Osteoblast (primary cell): ENCODE data around the gene HOXB5. TPM values are rescaled to one million over a fixed set of nuclear protein-coding genes. Genes with fewer than 3 reads are reported as not detected.

Source experiments
- DNase-seq: peaks from one replicate; pipeline ENCODE4 v3.0.0; 2011; ENCODE audit warnings: low spot score, mixed read lengths; ENCODE audit not compliant: insufficient read length; ENCODE audit errors: missing footprints
- H2AFZ ChIP-seq: 2 replicates; pipeline ENCODE4 v1.6.0; 2011; ENCODE audit warnings: mild to moderate bottlenecking, low read length
- H3K27ac ChIP-seq: 2 replicates; pipeline ENCODE4 v1.5.1; 2011; ENCODE audit warnings: mild to moderate bottlenecking, low read depth, low read length, moderate library complexity
- H3K27me3 ChIP-seq: 2 replicates; pipeline ENCODE4 v1.6.0; 2012; ENCODE audit warnings: mild to moderate bottlenecking, control low read depth, inconsistent platforms, low read length, moderate library complexity; ENCODE audit not compliant: insufficient read depth
- H3K36me3 ChIP-seq: 2 replicates; pipeline ENCODE4 v1.5.1; 2011; ENCODE audit warnings: mild to moderate bottlenecking, low read length, control low read depth, moderate library complexity; ENCODE audit not compliant: insufficient read depth
- H3K4me1 ChIP-seq: 2 replicates; pipeline ENCODE4 v1.5.1; 2011; ENCODE audit warnings: mild to moderate bottlenecking, low read length, control low read depth, moderate library complexity; ENCODE audit not compliant: insufficient read depth
- H3K4me2 ChIP-seq: 2 replicates; pipeline ENCODE4 v1.6.0; 2011; ENCODE audit warnings: mild to moderate bottlenecking, low read length; ENCODE audit not compliant: insufficient read depth
- H3K4me3 ChIP-seq: fragments of 200-600 bp; sonication (generic); 3 replicates; pipeline ENCODE4 v1.5.1; 2012; ENCODE audit warnings: mild to moderate bottlenecking, low read length, inconsistent platforms; ENCODE audit not compliant: insufficient read depth
- H3K79me2 ChIP-seq: 2 replicates; pipeline ENCODE4 v1.6.0; 2012; ENCODE audit warnings: mild to moderate bottlenecking, low read length, control low read depth, inconsistent platforms; ENCODE audit not compliant: insufficient read depth
- H3K9me3 ChIP-seq: 2 replicates; pipeline ENCODE4 v1.5.1; 2011; ENCODE audit warnings: low read depth, low read length, control low read depth
- H4K20me1 ChIP-seq: 2 replicates; pipeline ENCODE4 v1.6.0; 2012; ENCODE audit warnings: mild to moderate bottlenecking, low read length, control low read depth; ENCODE audit not compliant: insufficient read depth
- total RNA-seq: library from RNA; depleted of rRNA; stranded (reverse); fragments of >200 nt; gene quantifications from 2 replicates; pipeline ENCODE4 v1.2.3, GENCODE V29; 2012
- TF ChIP-seq, protein P1 (sequence below): IDR thresholded peaks from 2 replicates; pipeline ENCODE4 v1.5.1; 2011; ENCODE audit warnings: mild to moderate bottlenecking, low read depth, low read length, moderate library complexity; ENCODE audit errors: extremely low read depth

The HOXB5 gene
- total RNA-seq, 1 donor: not detected

DNA sequence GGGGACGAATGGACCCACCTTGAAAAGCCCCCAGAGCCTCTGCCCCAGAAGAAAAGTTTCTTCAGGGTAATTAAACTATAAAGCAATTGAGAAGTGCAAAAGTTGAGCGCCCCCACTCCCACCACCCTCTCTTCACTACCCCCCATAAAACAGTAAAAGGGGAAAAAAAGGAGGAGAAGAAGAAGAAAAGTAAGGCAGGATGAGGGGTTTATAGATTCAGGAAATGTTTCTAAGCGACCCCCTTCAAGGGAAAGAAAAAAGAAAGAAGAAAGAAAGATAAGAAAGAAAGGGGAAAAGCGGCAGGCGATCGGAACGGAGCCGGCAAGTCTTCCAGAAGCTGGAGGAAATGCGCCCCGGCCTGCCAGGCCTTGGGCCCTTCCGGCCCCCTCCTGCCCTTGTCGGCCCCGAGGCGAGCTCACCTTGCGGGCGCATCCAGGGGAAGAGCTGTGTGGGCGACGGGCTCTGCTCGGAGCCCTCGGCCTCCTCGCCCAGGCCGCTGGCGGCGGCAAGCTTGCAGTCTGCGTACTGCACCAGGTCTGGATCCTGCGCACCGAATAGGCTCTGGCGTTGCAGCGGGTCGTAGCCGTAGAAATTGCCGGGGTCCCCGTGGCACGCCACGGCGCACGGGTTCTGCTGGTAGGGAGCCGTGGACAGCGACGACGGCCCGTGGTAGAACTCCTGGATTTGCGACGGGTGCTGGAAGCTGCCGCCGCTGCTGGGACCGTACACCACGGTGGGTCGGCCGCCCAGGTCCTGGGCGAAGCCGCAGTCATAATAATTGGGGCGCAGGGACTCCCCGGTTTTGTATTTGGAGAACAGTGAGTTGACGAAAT lies 20.5 kb upstream of the HOXB5 start:
- Histone ChIP-seq H3K4me3 (no peak overlapping the region), H4K20me1 (peaks cover 6% of the 10 kb centered on the region), H2AFZ (no peak overlapping the region), H3K27ac (no peak overlapping the region), H3K27me3 (peaks cover 97% of the 10 kb centered on the region), H3K79me2 (no peaks in the 10 kb centered on the region), H3K4me1 (no peaks in the 10 kb centered on the region), H3K4me2 (no peak overlapping the region), H3K9me3 (no peaks in the 10 kb centered on the region), H3K36me3 (no peaks in the 10 kb centered on the region)
- TF ChIP-seq, protein P1, sequence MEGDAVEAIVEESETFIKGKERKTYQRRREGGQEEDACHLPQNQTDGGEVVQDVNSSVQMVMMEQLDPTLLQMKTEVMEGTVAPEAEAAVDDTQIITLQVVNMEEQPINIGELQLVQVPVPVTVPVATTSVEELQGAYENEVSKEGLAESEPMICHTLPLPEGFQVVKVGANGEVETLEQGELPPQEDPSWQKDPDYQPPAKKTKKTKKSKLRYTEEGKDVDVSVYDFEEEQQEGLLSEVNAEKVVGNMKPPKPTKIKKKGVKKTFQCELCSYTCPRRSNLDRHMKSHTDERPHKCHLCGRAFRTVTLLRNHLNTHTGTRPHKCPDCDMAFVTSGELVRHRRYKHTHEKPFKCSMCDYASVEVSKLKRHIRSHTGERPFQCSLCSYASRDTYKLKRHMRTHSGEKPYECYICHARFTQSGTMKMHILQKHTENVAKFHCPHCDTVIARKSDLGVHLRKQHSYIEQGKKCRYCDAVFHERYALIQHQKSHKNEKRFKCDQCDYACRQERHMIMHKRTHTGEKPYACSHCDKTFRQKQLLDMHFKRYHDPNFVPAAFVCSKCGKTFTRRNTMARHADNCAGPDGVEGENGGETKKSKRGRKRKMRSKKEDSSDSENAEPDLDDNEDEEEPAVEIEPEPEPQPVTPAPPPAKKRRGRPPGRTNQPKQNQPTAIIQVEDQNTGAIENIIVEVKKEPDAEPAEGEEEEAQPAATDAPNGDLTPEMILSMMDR: no peak
- no peak for DNase-seq

DNA sequence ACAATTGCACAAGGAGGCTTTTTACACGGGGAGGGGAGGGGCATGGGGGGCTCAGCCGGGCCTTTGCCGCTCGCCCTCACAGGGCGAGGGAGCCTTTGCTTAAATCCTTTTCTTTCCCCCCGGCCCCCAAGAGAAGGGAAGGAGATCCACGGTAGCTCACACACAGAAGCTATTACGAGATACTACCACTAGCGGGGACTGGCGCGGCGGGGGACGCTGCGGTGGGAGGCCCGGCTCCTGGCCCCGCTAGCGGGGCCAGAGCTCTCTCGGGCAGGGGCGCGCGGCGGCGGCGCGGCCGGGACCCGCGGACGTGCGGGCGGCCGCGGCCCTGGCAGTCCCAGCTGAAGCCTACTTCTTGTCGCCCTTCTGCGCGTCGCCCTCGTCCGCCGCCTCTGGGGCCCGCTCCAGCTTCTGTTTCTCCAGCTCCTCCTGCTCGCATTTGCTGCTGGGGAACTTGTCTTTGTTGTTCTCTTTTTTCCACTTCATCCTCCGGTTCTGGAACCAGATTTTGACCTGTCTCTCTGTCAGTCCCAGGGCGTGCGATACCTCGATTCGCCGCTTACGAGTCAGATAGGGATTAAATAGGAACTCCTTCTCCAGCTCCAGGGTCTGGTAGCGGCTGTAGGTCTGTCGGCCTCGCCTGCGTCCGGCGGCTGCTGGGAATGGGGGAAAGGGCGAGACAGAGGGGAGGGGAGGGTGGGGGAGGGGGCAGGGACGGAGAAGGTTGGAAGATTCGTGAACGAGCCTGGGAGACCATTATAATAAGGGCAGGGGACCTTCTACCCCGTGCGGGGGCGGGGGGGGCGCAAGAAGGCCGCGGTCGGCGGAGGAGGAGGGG lies 19.5 kb upstream of the HOXB5 start:
- TF ChIP-seq, protein P1: no peak
- no peak overlapping the region for H3K4me3 ChIP-seq
- no peaks in the 10 kb centered on the region for H3K79me2 ChIP-seq
- no peak overlapping the region for H2AFZ ChIP-seq
- H3K9me3 ChIP-seq: no peaks in the 10 kb centered on the region
- H3K4me1 ChIP-seq: no peaks in the 10 kb centered on the region
- H3K4me2 ChIP-seq: peak overlapping the region; percentile 39
- H3K36me3 ChIP-seq: no peaks in the 10 kb centered on the region
- H3K27me3 ChIP-seq: peaks cover 97% of the 10 kb centered on the region
- no peak overlapping the region for H3K27ac ChIP-seq
- DNase-seq: no peak
- H4K20me1 ChIP-seq: peaks cover 5% of the 10 kb centered on the region

DNA sequence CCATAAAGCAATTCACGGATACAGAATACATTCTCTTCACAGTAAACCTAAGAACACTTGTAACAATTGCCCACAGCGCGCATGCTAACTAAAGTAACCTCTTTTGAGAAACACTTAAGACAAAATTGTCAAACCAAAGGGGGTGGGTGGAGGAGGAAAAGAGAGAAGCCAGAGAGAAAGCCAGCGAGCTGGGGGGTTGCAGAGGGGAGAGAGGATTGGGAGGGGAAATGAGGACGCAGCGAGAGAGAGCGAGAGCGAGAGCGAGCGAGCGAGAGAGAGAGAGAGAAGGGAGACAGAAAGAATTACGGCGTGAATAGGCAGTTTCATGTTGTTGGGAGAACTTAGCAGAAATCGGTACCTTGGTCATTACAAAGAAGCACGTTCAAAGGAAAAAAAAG lies 18.9 kb upstream of the HOXB5 start:
- H3K4me1 ChIP-seq: no peaks in the 10 kb centered on the region
- DNase-seq: no peak
- H3K27ac ChIP-seq: no peak overlapping the region
- no peak overlapping the region for H3K4me3 ChIP-seq
- no peaks in the 10 kb centered on the region for H3K9me3 ChIP-seq
- no peak overlapping the region for H3K4me2 ChIP-seq
- TF ChIP-seq, protein P1: no peak
- H3K27me3 ChIP-seq: peaks cover 96% of the 10 kb centered on the region
- no peaks in the 10 kb centered on the region for H3K79me2 ChIP-seq
- H3K36me3 ChIP-seq: no peaks in the 10 kb centered on the region
- peaks cover 4% of the 10 kb centered on the region for H4K20me1 ChIP-seq
- H2AFZ ChIP-seq: no peak overlapping the region
